Kidney epithelial cell (primary cell): Measurements from ENCODE around the gene HAUS6. TPM values are rescaled to one million over a fixed set of nuclear protein-coding genes. Genes with fewer than 3 reads are reported as not detected.

Experiments used
- DNase-seq: peaks from one replicate; pipeline ENCODE4 v3.0.0-alpha.2; 2010; ENCODE audit warnings: low read depth
- H3K27me3 ChIP-seq: 2 replicates; pipeline ENCODE4 v1.6.0; 2011; ENCODE audit warnings: low read length; ENCODE audit not compliant: control insufficient read depth, insufficient read depth
- H3K36me3 ChIP-seq: 2 replicates; pipeline ENCODE4 v1.5.1; 2011; ENCODE audit warnings: low read length; ENCODE audit not compliant: control insufficient read depth, insufficient read depth
- H3K4me3 ChIP-seq: 2 replicates; pipeline ENCODE4 v1.5.1; 2011; ENCODE audit warnings: low read depth, mild to moderate bottlenecking, control low read depth, low read length
- total RNA-seq: library from RNA; depleted of rRNA; stranded (reverse); fragments of >200 nt; gene quantifications from 2 replicates; pipeline ENCODE4 v1.2.3, GENCODE V29; 2015
- TF ChIP-seq, protein P1 (sequence below): IDR thresholded peaks from 2 replicates; pipeline ENCODE4 v1.5.1; 2011; ENCODE audit warnings: mild to moderate bottlenecking, moderate library complexity, low read length, control low read depth, inconsistent platforms; ENCODE audit not compliant: insufficient read depth, poor library complexity, severe bottlenecking

Gene HAUS6
- total RNA-seq, 1 donor from 2014 or later: 18.0 TPM

DNA sequence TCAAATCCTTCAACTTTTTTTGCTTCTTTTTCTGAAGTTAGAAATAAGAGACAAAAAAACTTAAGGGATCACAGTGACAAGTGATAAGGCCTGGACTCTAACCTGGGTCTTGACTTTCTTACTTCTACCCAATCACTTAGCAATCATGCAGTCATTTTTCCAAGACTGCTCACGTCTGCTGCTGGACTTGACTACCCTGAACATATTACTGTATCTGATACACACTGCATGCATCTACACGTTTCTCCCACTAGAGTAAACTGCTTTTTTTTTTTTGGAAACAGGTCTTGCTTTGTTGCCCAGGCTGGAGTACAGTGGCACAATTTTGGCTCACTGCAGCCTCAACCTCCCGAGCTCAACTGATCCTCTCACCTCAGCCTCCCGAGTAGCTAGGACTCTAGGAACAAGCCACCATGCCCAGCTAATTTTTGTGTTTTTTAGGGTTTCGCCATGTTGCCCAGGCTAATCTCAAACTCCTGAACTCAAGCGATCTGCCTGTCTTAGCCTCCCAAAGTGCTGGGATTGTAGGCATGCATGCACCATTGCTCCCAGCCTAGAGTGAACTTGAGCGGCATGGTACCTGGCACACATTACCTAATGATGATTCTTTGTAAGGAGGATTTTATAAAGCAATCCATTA is 17.2 kb upstream of the HAUS6 start:
- Histone ChIP-seq H3K27me3 (no peaks in the 10 kb centered on the region), H3K4me3 (no peak overlapping the region), H3K36me3 (peaks cover 1% of the 10 kb centered on the region)
- TF ChIP-seq, protein P1, sequence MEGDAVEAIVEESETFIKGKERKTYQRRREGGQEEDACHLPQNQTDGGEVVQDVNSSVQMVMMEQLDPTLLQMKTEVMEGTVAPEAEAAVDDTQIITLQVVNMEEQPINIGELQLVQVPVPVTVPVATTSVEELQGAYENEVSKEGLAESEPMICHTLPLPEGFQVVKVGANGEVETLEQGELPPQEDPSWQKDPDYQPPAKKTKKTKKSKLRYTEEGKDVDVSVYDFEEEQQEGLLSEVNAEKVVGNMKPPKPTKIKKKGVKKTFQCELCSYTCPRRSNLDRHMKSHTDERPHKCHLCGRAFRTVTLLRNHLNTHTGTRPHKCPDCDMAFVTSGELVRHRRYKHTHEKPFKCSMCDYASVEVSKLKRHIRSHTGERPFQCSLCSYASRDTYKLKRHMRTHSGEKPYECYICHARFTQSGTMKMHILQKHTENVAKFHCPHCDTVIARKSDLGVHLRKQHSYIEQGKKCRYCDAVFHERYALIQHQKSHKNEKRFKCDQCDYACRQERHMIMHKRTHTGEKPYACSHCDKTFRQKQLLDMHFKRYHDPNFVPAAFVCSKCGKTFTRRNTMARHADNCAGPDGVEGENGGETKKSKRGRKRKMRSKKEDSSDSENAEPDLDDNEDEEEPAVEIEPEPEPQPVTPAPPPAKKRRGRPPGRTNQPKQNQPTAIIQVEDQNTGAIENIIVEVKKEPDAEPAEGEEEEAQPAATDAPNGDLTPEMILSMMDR: no peak
- no peak for DNase-seq

DNA sequence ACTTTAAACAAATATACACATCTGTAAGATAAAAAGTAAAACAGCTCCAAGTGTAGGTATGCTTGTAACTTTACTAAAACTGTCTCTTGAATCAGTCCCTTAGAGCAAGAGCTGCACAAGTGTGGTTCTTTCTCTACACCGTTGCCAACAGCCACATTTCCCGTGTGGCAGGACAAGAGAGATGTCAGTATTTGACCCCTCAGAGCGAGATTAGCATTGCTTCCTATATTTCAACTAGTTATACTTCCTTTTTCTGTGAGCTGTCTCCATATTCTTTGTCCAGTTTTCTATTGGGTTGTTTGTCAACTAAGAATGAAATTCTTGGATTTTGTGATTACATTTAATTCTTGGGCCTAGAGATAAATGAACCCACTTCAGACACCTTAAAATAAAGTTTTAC is 16.5 kb upstream of the HAUS6 start:
- Histone ChIP-seq H3K36me3 (peaks cover 1% of the 10 kb centered on the region), H3K27me3 (no peaks in the 10 kb centered on the region), H3K4me3 (no peak overlapping the region)
- TF ChIP-seq, protein P1: no peak
- no peak for DNase-seq

DNA sequence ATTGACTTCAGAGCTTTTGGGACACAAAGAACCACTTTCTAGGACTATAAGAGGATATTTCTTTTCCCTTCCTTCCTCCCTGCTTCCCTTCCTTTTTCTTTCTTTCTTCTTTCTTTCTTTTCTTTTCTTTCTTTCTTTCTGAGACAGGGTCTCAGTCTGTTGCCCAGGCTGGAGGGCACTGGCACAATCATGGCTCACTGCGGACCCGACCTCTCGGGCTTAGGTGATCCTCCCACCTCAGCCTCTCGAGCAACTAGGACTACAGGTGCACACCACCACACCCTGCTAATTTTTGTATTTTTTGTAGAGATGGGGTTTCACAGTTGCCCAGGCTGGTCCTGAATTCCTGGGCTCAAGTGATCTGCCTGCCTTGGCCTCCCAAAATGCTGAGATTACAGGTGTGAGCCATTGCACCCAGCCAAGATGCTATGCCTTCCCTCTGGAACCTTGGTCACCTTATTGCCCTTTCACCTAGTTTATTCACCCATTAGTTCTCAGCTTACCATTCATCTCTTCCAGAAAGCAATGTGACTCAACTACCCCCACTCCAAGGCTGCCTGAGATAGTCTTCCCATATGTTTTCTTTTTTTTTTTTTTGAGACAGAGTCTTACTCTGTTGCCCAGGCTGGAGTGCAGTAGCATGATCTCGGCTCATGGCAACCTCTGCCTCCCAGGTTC is 14.5 kb upstream of the HAUS6 start:
- DNase-seq: no peak
- TF ChIP-seq, protein P1: no peak
- no peak overlapping the region for H3K4me3 ChIP-seq
- no peaks in the 10 kb centered on the region for H3K27me3 ChIP-seq
- peaks cover 1% of the 10 kb centered on the region for H3K36me3 ChIP-seq

DNA sequence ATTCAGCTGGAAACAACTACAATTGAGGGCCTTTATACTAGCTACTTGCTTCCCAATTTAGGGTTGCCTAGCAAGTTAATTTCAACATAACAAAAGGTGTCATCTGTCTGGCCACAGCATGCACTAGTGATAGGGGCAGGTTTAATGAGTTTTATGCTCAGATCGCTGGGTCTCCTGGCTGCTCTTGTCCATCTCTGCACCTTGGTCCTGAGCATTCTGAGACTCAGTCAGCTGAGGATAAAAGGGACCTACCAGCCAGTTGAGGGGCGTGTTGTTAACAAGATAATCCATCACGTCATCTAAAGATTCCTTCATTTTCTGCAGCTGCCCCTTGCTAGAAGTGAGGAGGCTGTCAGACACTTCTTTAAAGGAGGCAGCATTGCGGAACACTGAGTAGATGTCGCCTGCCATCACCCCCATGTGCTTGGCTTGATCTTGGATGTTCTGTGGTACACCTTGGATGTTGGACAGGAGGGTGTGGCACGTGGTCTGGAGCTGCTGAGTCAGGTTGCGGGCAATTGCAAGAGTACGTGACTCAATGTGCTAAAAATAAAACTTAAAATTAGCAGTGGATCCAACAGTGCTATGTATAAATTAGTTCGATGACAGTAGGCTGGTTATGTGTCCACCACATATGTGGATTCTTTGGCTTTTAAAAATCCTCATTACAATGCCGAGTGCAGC is 13.5 kb upstream of the HAUS6 start:
- Histone ChIP-seq H3K27me3 (no peaks in the 10 kb centered on the region), H3K36me3 (peaks cover 1% of the 10 kb centered on the region), H3K4me3 (no peak overlapping the region)
- TF ChIP-seq, protein P1: no peak
- no peak for DNase-seq

DNA sequence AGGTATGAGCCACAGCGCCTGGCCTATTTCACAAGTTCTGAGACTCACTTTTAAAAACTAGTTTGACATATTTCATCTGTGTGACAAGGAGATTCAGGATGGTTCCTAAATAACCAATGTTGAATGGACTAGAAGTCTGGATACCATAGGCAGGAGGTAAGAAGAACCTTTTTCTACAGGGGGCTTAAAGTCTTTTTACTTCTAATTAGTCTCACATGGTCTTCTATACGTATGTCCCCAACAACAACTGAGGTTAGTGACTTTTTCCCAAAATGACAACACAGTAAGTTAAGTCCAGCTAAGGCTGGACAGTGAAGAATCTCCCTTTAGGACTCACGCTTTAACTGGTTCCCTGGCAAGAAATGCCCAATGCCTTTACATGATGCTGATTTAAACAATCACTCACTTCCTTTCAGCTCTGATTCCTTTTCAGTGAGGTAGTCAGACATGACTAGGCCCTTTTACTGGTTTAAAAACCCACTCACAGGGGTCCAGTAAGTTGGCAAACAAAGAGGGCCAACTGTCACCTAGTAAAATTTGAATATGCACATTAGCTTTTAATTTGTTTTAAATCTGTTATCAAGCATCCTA is 12.1 kb upstream of the HAUS6 start:
- Histone ChIP-seq H3K4me3 (no peak overlapping the region), H3K36me3 (no peaks in the 10 kb centered on the region), H3K27me3 (no peaks in the 10 kb centered on the region)
- TF ChIP-seq, protein P1: no peak
- DNase-seq: no peak
